ENCODE data around the gene TENM4.

TENM4 gene

GRCh38 chr11:78784321-78785061 lies 656.3 kb downstream of the TENM4 start:
- no peaks in the 10 kb centered on the region for H3K36me3 ChIP-seq (ENCODE audit: control insufficient read depth, low read length)
- no peaks in the 10 kb centered on the region for H3K9me2 ChIP-seq (replicated peaks; ENCODE audit: control insufficient read depth, low read length)
- H3K9me3 ChIP-seq (ENCODE audit: control insufficient read depth, insufficient read depth, low read length) = no peaks in the 10 kb centered on the region
- H4K20me1 ChIP-seq (ENCODE audit: control insufficient read depth, insufficient read depth, low read depth, low read length) = no peaks in the 10 kb centered on the region
- no peak overlapping the region for H3K4me3 ChIP-seq (ENCODE audit: low read length)
- TF ChIP-seq EZH2phosphoT487 (IDR thresholded peaks at IDR 0.05; ENCODE audit: borderline replicate concordance, low read length) (no peak), CTCF (IDR thresholded peaks at IDR 0.05; ENCODE audit: low read depth, low read length, poor library complexity, severe bottlenecking) (no peak)
- no peak overlapping the region for H3K27ac ChIP-seq (ENCODE audit: low read depth, low read length)
- H3K79me2 ChIP-seq (ENCODE audit: control insufficient read depth, low read length) = no peaks in the 10 kb centered on the region
- no peaks in the 10 kb centered on the region for H3F3A ChIP-seq (ENCODE audit: control insufficient read depth, insufficient read depth)
- no peaks in the 10 kb centered on the region for H3K27me3 ChIP-seq (ENCODE audit: control insufficient read depth, low read length)
- no peak overlapping the region for H3K4me2 ChIP-seq (ENCODE audit: low read length)
- H3K4me1 ChIP-seq (ENCODE audit: control insufficient read depth, low read length) = no peaks in the 10 kb centered on the region

- H3K79me2 ChIP-seq (ENCODE audit: control insufficient read depth, low read length) = no peaks in the 10 kb centered on the region
- no peaks in the 10 kb centered on the region for H3F3A ChIP-seq (ENCODE audit: control insufficient read depth, insufficient read depth)
- no peak for TF ChIP-seq CTCF (IDR thresholded peaks at IDR 0.05; ENCODE audit: low read depth, low read length, poor library complexity, severe bottlenecking)
- TF ChIP-seq EZH2phosphoT487 (IDR thresholded peaks at IDR 0.05; ENCODE audit: borderline replicate concordance, low read length) = no peak
- H3K4me2 ChIP-seq (ENCODE audit: low read length) = no peak overlapping the region
- H3K27ac ChIP-seq (ENCODE audit: low read depth, low read length) = no peak overlapping the region
- no peak overlapping the region for H3K4me3 ChIP-seq (ENCODE audit: low read length)
- no peaks in the 10 kb centered on the region for H3K27me3 ChIP-seq (ENCODE audit: control insufficient read depth, low read length)
- no peaks in the 10 kb centered on the region for H3K36me3 ChIP-seq (ENCODE audit: control insufficient read depth, low read length)
- H3K9me2 ChIP-seq (replicated peaks; ENCODE audit: control insufficient read depth, low read length) = no peaks in the 10 kb centered on the region
- no peaks in the 10 kb centered on the region for H3K4me1 ChIP-seq (ENCODE audit: control insufficient read depth, low read length)
- no peaks in the 10 kb centered on the region for H4K20me1 ChIP-seq (ENCODE audit: control insufficient read depth, insufficient read depth, low read depth, low read length)
- no peaks in the 10 kb centered on the region for H3K9me3 ChIP-seq (ENCODE audit: control insufficient read depth, insufficient read depth, low read length)
These were observed 657.0 kb downstream of the TENM4 start for GRCh38 chr11:78783846-78784245.

- Histone ChIP-seq H3K9me2 (replicated peaks; ENCODE audit: control insufficient read depth, low read length) (no peaks in the 10 kb centered on the region), H3K4me3 (ENCODE audit: low read length) (no peak overlapping the region), H3K9me3 (ENCODE audit: control insufficient read depth, insufficient read depth, low read length) (no peaks in the 10 kb centered on the region), H3F3A (ENCODE audit: control insufficient read depth, insufficient read depth) (no peaks in the 10 kb centered on the region), H3K36me3 (ENCODE audit: control insufficient read depth, low read length) (no peaks in the 10 kb centered on the region), H3K79me2 (ENCODE audit: control insufficient read depth, low read length) (no peaks in the 10 kb centered on the region), H3K27me3 (ENCODE audit: control insufficient read depth, low read length) (no peaks in the 10 kb centered on the region), H3K4me1 (ENCODE audit: control insufficient read depth, low read length) (no peaks in the 10 kb centered on the region), H4K20me1 (ENCODE audit: control insufficient read depth, insufficient read depth, low read depth, low read length) (no peaks in the 10 kb centered on the region), H3K4me2 (ENCODE audit: low read length) (no peak overlapping the region), H3K27ac (ENCODE audit: low read depth, low read length) (no peak overlapping the region)
- TF ChIP-seq EZH2phosphoT487 (IDR thresholded peaks at IDR 0.05; ENCODE audit: borderline replicate concordance, low read length) = no peak
- no peak for TF ChIP-seq CTCF (IDR thresholded peaks at IDR 0.05; ENCODE audit: low read depth, low read length, poor library complexity, severe bottlenecking)
These were observed 657.5 kb downstream of the TENM4 start for GRCh38 chr11:78783301-78783700.

Measured in DOHH2 (cell line).